Left renal pelvis (tissue), 4 donors: Measurements from ENCODE around the gene ABCG5. TPM values are rescaled to one million over a fixed set of nuclear protein-coding genes. Genes with fewer than 3 reads are reported as not detected.

Experiments
- DNase-seq, 4 donors: peaks; one replicate each; pipeline ENCODE4 v3.0.0-alpha.2; 2013; ENCODE audit warnings: low read depth in 4 of 4, low spot score in 3 of 4
- polyA plus RNA-seq, 4 donors: library from polyadenylated mRNA; unstranded; fragments of 120-200 nt; gene quantifications; one replicate each; pipeline ENCODE4 v1.2.1, GENCODE V29; 2013; ENCODE audit not compliant: insufficient read length in 4 of 4

The ABCG5 gene
- polyA plus RNA-seq, 4 donors: 0.11 to 0.76 (median 0.63) TPM

- DNase-seq: no peak
Observed at GRCh38 chr2:43812006-43812405, 26.6 kb downstream of the ABCG5 start.

DNA sequence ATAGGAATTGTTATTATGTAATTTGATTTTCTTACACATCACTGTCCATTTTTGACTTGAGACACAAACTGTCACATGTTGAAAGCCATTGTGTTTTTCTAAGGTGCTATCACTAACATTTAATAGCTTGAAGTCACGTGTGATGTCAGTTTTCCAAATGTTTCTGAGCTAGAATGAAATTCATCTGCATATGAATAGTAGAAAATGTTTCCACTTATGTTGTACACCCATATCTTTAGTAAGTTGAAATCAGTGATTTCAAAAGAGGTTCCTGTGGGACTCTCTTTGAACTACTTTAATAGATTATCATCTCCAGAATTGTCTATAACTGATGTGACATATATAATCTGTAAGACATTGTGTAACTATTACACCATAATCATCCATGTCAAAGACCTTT is 27.8 kb downstream of the ABCG5 start:
- DNase-seq: no peak

DNA sequence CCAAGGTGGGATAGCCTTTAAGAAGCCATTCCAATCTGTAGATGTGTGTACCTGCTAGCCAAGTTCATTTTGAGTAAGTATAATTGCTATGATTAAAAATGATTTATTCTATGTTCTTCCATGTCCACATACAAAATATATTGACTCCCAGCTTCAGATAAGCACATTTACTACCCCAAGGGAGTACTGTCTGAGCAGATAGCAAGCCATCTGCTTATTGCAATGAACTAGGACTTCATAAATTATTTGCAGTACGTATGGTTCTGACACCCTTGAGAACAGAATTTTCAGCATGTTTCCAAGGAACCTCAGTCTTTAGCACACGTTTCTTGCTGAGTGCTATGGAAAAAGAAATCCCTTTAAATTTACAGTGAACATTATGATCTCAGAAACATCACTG is 28.2 kb downstream of the ABCG5 start:
- no peak for DNase-seq

DNA sequence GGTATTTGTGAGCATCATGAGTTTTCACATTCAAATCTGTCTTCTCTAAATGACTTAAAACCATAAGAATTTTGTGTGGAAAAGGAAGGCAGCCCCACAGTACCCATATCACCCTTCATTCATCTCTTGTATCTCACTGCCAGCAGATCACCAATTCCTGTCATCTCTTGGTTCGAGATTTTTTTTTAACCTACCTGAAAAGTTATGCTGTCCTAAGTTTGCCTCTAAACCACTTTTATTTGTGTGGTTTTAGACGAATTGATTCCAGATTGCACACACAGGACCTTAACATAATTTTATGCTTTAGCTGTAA is 32.0 kb downstream of the ABCG5 start:
- no peak for DNase-seq

DNA sequence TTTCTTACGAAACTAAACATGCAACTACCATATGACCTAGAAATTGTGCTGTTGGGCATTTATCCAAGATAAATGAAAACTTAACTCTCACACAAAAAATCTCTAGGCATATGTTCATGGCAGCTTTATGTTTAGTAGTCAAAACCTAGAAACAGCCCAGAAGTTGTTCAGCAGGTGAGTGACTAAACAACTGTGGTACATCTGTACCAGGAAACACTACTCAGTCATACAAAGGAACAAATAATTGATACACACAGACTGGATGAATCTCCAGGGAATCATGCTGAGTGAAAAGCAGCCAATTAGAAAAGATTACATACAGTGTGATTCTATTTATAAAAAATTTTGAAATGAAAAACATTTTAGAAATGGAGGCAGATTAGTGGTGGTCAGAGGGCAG is 35.5 kb downstream of the ABCG5 start:
- DNase-seq: no peak

DNA sequence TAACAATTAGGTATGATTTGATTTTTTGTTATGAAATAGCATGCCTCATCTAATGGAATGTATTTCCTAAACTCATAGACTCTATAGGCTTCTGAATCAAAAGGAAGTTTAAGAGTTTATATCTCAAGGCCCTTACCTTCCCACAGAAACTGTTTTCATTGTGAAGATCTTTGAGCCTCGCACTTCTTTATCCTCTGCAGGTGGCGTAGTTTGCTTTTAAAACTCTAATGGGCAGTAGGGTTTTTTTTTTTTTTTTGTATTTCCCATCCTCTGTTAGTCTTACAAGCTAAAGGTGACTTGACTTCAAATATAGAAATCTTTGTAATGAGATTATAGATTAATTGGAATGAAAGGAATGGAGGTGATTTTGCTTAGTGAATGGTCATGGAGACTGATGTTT is 36.5 kb downstream of the ABCG5 start:
- no peak for DNase-seq

GRCh38 chr2:43800894-43801293 is 37.7 kb downstream of the ABCG5 start:
- no peak for DNase-seq

- no peak for DNase-seq
Observed at GRCh38 chr2:43798300-43798699, 40.3 kb downstream of the ABCG5 start.

DNA sequence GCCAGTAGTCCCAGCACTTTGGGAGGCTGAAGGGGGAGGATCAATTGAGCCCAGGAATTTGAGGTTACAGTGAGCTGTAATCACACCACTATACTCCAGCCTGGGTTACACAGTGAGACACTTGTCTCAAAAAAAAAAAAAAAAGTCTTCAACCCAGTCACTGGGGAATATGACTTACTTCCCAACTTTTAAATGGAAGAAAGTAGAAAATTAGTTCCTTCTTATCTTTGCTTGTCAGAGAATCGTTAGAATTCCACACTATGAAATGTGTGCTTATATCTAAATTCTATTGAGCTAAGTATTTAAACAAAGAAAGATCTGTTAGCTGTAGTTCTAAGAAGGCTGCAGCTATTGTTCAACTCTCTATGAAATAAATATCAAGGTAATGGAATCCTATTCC is 42.4 kb downstream of the ABCG5 start:
- no peak for DNase-seq

GRCh38 chr2:43794956-43795355 is 43.7 kb downstream of the ABCG5 start:
- DNase-seq: no peak

- DNase-seq: peak in 2 of 4 donors; percentile 21 to 29
Observed at GRCh38 chr2:43792653-43793052, 46.0 kb downstream of the ABCG5 start.

DNA sequence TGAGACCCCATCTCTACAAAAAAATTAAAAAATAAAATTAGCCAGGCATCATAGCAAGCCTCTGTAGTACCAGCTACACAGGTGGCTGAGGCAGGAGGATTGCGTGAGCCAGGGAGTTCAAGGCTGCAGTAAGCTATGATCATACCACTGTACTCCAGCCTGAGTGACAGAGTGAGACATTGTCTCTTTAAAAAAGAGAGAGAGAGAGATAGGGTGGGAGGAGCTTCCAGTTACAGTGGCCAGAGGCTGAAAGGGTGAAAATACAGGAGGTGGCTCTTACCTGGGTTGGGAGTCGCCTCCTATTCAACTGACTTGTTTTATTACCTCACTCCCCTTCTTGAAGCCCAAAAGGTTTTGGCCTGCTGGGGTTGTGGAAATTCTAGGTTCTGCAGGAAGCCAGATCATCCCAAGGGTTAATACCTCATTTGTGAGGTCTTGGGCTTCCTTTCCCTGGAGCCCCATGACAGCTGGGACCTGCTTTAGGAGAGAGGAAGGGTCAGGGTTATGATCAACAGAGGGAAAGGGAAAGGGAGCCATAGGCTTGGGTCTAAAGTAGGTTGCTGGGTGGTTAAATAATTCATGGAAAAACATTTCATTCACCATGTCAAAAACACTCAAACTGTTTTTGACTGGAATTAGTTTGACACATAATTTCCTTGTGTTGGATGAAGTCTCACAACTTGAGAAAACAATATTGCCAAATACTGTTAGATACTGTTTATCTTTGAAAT is 47.4 kb downstream of the ABCG5 start:
- DNase-seq: no peak

DNA sequence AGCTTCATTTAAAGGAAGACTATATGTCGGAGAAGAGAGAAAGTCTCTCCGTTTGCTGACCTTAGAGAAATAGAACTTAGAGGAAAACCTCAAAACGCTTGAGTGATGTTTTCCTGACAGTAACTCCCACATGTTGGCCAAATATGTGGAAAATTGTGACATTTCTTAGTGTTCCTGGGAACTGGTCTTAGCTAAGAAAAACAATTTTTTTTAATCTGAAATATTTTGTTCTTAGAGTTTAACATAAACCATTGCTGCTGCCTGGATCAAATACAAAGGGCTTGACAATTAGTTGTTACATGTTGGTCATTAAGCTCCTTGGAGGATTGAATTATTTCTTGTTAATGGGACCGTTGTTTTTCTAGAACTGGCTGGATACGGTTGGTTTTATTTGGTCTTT is 48.5 kb downstream of the ABCG5 start:
- DNase-seq: no peak

GRCh38 chr2:43788646-43789045 is 50.0 kb downstream of the ABCG5 start:
- DNase-seq: no peak

DNA sequence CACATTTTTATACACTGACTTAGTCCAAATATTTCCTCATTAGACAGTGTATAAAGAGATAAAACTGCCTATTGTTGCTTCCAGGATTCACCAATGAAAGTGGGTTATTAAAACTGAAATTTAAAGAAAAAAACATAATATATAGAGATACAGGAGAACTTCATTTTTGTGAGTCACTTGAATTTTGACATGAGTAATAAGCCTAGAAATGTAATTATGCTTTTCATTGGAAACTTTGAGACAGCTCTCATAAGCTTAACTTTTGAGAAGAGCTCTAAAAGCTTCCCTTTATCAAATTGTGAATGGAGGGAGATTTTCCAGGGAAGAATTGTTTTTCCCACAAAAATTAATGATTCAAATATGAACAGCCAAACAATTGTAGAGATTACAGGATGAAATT is 50.7 kb downstream of the ABCG5 start:
- DNase-seq: no peak

DNA sequence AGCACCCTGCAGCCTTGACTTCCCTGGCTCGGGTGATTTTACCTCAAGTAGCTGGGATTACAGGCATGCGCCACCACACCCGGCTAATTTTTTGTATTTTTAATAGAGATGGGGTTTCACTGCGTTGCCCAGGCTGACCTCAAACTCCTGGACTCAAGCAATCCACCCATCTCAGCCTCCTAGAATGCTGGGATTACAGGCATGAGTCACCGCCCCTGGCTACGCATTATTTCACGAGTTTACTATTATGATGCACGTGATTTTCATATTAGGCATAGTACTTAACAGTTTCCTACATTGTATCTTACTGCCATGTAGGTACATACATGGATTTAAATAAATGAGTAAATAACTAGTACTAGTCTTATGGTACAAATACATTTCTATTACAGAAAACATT is 60.4 kb downstream of the ABCG5 start:
- DNase-seq: no peak

- DNase-seq: no peak
Observed at GRCh38 chr2:43777306-43777926, 61.2 kb downstream of the ABCG5 start.

DNA sequence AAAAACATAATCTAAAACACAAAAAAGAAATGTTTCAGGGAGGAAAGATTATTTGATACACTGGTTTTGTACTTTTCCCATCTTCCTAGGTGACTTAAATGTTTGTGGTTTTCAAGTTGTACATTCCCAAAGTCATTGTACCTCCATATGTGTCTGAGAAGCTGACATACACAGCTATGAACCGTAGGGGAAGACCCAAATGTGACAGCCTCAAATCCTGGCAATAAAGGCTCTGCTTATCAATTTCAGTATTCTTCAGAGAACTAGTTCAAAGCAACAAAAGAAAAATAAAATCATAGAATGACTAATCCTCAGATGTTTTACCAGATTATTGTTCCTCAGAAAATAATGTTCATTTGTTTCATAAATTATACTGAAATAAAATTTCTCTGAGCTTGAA is 62.3 kb downstream of the ABCG5 start:
- DNase-seq: no peak

DNA sequence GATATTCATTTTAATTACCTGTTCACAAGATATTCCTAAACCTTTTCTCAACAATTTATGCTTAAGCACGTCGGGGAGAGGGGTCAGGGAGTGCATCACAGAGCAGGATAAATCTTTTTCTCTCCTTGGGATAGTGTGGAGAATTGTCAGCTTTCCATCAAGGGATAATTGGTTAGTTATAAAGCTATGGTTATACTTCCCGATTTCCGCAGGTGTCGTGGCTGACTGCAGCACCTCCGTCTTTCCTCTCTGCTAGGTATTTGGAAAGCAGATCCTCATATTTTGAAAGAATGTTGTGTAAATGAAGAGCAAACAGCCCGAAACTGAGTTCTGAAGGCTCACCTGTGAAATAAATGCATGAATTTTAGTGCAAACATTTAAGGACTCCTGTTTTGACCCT is 64.0 kb downstream of the ABCG5 start:
- no peak for DNase-seq

DNA sequence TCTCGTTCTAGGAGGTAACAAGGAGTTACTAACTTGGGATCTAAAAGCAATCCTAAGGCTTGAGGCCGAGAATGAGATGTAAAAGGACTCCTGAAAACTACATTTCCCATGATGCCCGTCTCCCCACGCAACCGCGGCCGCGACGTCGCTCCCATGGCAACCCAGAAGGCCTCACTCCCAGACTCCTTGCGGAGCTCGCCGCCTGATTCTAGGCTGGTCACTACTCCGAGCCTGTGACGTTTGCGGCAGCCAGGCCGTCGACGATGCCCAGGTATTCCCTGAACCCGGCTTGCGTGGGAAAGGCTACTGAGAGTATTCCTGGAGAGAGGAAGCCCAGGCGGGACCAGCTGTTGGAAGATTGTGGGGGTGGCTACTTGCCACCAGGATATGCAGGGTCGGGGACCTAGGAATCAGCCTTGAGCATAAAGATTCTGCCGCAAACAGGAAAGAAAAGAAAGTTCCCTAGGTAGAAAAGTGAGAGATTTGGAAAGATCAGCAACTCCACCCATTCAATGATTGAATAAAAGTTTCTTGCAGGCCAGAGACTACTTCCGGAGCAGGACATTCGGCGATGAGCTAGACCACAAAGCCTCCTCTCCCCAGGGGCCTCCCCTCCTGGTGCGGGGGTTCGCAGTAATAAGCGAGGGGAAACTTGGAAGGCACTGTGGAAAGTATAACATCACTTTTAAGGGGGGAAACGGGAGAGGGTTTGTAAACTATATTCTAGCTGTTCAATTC is 64.6 kb downstream of the ABCG5 start, which contains the start of gene DYNC2LI1:
Gene DYNC2LI1 (plus strand): TSS at position 164 of the 738 bp plus-strand sequence. CDS start 100 bp downstream, at position 264.
- peak; percentile 78 to 87 (median 85) for DNase-seq

- no peak for DNase-seq
Observed at GRCh38 chr2:43766006-43766405, 72.6 kb downstream of the ABCG5 start.
